GM12874 (cell line): Measurements from ENCODE around the gene ABL1.

Experiments
- TF ChIP-seq, protein P1 (sequence below): IDR thresholded peaks from 2 replicates; pipeline ENCODE4 v1.5.1; 2011; ENCODE audit warnings: low read depth, mild to moderate bottlenecking, control low read depth, low read length, moderate library complexity; ENCODE audit not compliant: insufficient read depth

The ABL1 gene

DNA sequence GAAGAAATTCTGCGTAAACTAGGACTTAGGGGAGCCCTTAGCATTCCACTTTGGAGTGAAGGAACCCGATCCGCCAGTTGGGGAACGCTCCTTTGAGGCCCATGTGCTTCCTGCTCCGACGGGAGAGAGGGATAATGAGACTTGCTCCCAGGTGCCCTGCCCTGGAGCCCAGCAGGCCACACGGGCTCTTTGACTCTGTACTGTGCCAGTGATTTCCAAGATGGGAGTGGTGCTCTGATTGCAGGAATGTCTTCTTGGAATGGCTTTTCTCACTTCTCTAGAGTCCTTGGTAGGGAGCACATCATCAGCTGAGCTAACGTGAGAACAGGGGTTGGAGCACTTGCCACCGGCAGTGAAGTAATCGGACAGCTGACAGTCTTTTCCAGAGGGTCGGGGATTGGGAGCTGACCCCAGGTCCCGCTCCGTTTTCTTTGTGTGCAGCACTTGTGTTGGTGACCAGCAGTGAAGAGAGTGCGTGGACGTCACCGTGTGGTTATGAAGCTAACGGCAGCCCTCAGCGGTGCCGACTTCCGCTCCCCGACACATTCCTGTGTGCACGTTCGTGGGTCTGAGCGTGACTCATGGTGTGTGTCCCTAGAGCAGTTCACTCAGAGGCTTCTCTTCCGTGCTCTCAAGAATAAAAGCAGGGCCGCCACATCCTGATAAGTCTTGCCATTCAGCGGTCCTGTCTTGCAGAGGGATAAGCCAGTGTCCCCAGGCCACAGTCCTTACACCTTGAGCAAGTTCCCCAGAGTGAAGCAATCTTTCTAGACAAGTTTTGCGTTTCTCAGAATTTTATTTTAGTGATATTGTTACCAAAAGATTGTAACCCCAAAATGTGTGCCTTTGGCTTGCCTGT lies 25.6 kb downstream of the ABL1 start:
- TF ChIP-seq, protein P1, sequence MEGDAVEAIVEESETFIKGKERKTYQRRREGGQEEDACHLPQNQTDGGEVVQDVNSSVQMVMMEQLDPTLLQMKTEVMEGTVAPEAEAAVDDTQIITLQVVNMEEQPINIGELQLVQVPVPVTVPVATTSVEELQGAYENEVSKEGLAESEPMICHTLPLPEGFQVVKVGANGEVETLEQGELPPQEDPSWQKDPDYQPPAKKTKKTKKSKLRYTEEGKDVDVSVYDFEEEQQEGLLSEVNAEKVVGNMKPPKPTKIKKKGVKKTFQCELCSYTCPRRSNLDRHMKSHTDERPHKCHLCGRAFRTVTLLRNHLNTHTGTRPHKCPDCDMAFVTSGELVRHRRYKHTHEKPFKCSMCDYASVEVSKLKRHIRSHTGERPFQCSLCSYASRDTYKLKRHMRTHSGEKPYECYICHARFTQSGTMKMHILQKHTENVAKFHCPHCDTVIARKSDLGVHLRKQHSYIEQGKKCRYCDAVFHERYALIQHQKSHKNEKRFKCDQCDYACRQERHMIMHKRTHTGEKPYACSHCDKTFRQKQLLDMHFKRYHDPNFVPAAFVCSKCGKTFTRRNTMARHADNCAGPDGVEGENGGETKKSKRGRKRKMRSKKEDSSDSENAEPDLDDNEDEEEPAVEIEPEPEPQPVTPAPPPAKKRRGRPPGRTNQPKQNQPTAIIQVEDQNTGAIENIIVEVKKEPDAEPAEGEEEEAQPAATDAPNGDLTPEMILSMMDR: no peak

DNA sequence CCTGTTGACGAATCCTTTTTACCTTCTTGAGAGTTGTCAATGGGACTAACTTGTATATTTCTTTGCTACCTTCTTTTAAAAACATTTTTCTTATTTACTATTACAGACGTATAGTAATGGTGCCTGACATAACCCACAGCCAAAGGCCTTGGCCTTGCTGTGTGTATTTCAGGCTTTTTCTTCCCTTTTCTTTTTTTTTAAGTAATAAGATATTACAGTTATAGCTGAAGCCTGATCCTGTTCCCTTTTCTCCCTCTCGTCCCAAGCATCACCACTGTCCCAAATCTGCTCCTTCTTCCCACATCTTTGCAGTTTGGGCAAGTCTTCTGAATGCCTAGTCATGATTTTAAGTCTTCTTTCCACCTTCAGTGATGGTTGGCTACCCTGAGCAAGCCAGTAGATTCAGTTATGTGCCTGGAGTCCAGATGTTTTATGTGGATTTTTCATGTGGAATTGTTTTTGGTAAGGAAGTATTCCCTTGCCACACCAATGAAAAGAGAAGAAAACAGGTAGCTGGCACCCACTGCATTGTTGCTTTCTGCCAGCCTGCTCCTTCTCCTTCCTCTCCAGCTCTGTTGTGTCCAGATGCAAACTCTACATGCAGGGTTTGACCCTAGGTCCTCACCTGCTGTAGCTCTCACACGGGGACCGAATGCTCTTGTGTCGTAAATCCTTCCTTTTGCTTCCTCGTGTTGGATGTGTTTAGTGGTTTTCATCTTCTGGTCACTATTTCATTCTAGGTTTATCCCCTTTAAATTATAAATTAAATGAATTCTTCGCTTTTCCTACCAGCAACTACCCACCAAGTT lies 26.5 kb downstream of the ABL1 start:
- TF ChIP-seq, protein P1: no peak

DNA sequence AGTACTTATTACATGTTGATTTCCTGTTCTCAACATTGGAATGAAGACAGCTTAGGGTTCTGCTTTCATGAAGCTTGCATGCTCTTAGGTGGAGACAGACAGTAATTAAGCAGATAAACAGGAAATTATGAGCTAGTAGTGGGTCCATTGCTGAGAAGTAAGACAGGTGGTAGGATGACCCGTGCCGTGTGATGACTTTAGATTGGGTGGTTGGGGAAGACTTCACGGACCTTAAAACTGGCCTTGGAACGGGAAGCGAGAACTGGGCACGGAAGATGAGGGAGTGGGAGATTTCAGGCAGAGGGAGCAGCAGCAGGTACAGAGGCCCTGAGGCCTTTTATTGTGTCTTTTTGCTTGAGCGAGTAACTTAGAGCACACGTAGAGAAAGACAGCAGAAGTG lies 27.2 kb downstream of the ABL1 start:
- TF ChIP-seq, protein P1: no peak

DNA sequence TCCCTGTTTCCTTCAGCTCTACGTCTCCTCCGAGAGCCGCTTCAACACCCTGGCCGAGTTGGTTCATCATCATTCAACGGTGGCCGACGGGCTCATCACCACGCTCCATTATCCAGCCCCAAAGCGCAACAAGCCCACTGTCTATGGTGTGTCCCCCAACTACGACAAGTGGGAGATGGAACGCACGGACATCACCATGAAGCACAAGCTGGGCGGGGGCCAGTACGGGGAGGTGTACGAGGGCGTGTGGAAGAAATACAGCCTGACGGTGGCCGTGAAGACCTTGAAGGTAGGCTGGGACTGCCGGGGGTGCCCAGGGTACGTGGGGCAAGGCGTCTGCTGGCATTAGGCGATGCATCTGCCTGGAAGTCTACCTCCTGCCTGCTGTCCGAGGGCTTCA lies 27.7 kb downstream of the ABL1 start:
- TF ChIP-seq, protein P1: no peak

DNA sequence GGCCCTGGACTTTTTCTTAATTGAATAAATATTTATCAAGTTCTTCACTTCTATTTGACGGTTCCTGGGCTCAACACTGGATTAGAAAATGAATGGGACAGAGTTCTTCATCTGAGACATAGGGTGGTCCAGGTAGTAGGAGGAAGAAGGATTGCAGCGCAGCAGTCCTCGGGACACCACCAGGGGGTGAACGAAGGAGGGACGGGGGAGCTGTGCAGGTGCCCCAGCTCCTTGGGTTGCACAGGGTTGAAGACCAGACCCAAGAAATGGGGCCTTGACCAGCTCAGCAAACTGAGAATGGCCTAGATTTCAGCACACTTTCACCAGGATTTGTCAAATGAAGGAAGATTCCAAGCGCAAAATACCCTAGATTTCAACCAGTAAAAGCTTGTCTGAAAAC lies 29.5 kb downstream of the ABL1 start:
- TF ChIP-seq, protein P1: no peak

DNA sequence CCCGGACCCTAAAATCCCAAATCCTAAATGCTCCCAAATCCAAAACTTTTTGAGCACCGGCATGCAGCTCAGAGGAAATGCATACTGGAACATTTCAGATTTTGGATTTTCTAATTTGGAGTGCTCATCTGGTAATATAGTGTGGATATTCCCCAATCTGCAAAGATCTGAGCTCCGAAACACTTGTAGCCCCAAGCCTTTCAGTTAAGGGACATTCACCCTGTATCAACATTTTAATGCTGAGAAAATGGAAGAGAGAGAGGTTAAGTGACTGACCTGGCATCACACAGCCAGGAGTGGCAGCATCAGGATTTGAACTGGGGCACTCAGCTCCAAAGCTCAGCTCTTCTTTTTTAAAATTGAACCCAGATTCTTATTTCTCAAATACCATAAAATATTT lies 30.9 kb downstream of the ABL1 start:
- TF ChIP-seq, protein P1: no peak

DNA sequence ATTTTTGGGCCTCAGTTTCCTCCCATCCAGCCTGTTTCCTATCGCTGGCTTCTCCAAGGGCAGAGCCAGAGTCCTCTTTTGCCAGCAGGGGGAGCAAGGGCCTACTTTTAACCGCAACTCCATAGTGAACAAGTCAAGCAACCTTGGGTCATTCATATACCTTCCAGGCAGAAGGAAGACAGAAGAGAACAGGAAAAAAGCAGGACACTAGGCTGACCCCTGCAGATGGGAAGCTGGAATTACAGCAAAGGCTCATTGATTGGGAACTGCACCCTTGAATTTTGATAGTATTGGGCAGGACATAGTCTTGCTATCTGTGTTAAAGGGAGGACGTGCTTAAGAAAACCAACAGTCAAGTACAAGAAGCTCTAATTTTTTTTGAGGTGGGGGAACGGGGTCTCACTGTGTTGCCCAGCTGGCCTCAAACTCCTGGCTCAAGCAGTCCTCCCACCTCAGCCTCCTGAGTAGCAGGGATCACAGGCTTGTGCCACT lies 31.5 kb downstream of the ABL1 start:
- TF ChIP-seq, protein P1: peak; percentile 79
